ENCODE measurements around the gene LPXN. TPM values are rescaled to one million over a fixed set of nuclear protein-coding genes. Genes with fewer than 3 reads are reported as not detected.
A peak's percentile ranks its signal among the peaks of the same experiment; 100 is the strongest.

Gene LPXN
- total and polyA plus RNA-seq, 8 donors: 3.2 to 10.4 (median 5.0) TPM

DNA sequence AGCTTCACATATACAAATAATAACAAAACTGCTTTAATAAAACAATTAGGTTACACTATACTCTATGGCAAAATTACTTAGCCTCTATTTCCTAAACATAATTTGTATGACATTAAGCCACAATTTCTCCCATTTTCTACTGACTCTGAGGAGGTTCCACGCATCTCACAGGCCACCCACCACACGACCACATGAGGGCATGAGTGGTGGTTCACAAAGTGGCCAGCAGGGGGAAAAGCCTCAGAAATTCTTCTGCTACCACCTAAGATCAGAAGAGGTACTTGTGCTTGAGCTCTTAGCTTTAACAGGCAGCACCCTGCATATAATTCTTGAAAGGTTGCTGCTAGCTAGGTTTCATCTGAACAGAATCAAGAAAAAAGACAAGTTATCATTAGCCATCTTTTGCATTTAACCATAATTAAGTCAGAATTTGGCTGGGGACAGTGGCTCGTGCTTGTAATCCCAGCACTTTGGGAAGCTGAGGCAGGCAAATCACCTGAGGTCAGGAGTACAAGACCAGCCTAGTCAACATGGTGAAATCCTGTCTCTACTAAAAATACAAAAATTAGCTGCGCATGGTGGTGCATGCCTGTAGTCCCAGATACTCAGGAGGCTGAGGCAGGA is 7.7 kb downstream of the LPXN start:
- Histone ChIP-seq H3K9me3 (no peaks in the 10 kb centered on the region), H3K4me3 (no peak overlapping the region), H3K36me3 (peaks cover 0 to 12% (median 0%) of the 10 kb centered on the region in 3 donors), H3K27ac (no peak overlapping the region), H3K27me3 (no peaks in the 10 kb centered on the region), H3K4me1 (peaks cover 0 to 14% (median 5%) of the 10 kb centered on the region in 3 donors)
- DNase-seq (peak in 3 of 6 donors; percentile 21 to 67 (median 51)), FAIRE-seq (no peak), ATAC-seq (peak; percentile 53 to 90 (median 84))
- 59 to 61% methylated on average over 4 of the region's 4 CpGs for WGBS, 2 donors
- peak; percentile 52 to 74 (median 72) for TF ChIP-seq CTCF (IDR thresholded peaks at IDR 0.05)
- intact Hi-C loops (cut with DNase I): no loop called here

DNA sequence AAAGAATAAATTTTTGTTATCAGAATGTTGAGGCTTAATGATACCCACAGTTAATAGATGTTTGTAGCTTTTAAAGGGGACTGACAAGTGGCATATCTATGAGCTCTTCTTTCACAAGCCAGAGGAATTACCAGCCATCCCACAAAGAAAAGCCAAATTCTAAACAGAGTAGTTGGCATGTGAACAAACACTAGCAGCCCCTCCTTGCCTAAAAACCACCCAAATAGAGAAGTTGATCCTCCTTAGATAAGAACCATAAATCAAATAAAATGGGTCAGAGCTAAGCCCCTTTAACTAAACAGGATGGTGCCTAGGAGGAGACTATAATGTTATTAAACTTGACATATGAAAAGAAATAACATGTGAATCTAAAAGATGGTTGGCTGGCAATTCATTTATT is 11.4 kb downstream of the LPXN start:
- FAIRE-seq (no peak), DNase-seq (no peak)

DNA sequence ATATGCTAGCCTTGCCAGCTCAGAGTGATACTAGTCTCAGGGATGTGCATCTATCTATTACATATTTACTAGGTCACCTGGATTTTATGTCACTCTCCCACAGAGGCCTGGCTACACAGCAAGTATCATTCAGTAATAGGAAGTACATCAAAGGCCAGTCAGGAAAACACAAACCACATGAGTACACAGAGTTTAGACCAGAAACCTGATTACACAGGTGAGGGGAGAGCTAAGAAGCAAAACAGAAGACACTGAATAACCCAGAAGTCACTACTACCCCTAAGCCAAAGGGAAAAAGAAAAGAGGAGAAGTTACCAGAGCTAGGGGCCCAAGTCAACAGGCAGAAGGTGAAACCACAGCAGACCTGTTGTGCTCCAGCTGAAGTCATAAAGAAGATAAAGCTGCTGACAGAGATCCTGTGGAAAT is 13.3 kb downstream of the LPXN start:
- peaks cover 0 to 35% (median 30%) of the 10 kb centered on the region in 3 donors for H3K4me1 ChIP-seq
- H3K36me3 ChIP-seq: no peaks in the 10 kb centered on the region
- H3K27ac ChIP-seq: peak overlapping the region in 2 of 4 donors; percentile 53
- intact Hi-C loops (cut with DNase I): no loop called here
- FAIRE-seq (no peak), DNase-seq (no peak), ATAC-seq (peak in 3 of 4 donors; percentile 49 to 63 (median 63))
- H3K27me3 ChIP-seq: no peaks in the 10 kb centered on the region
- H3K9me3 ChIP-seq: no peaks in the 10 kb centered on the region
- TF ChIP-seq CTCF (IDR thresholded peaks at IDR 0.05): no peak
- no peak overlapping the region for H3K4me3 ChIP-seq

More for the DNA sequence above, 11.4 kb downstream of the LPXN start:
- no peak for TF ChIP-seq CTCF (IDR thresholded peaks at IDR 0.05)
- H3K4me3 ChIP-seq: no peak overlapping the region
- intact Hi-C loops (cut with DNase I): no loop called here
- H3K36me3 ChIP-seq: peaks cover 0 to 5% (median 0%) of the 10 kb centered on the region in 3 donors
- ATAC-seq: no peak
- H3K27ac ChIP-seq: no peak overlapping the region
- H3K27me3 ChIP-seq: no peaks in the 10 kb centered on the region
- no peaks in the 10 kb centered on the region for H3K9me3 ChIP-seq
- H3K4me1 ChIP-seq: peaks cover 0 to 35% (median 30%) of the 10 kb centered on the region in 3 donors

GRCh38 chr11:58561394-58562098 is 14.1 kb downstream of the LPXN start:
- no peak overlapping the region for H3K4me3 ChIP-seq
- peak; percentile 67 to 80 (median 74) for ATAC-seq
- DNase-seq: no peak

More at GRCh38 chr11:58561394-58562098, 14.1 kb downstream of the LPXN start:
- WGBS, 2 donors: 16 to 27% methylated on average over 2 of the region's 2 CpGs
- TF ChIP-seq CTCF (IDR thresholded peaks at IDR 0.05): no peak
- intact Hi-C loops (cut with DNase I): no loop called here
- no peaks in the 10 kb centered on the region for H3K27me3 ChIP-seq
- FAIRE-seq: no peak
- H3K36me3 ChIP-seq: no peaks in the 10 kb centered on the region
- no peaks in the 10 kb centered on the region for H3K9me3 ChIP-seq
- H3K4me1 ChIP-seq: peaks cover 0 to 35% (median 30%) of the 10 kb centered on the region in 3 donors
- peak overlapping the region in 2 of 4 donors; percentile 53 to 62 for H3K27ac ChIP-seq

Data from pancreas (tissue), 10 donors.